HG03565 (cell line): ENCODE measurements around the gene TEP1.

Source experiments
- ATAC-seq: cut with Tn5 transposase; IDR thresholded peaks from one replicate; pipeline ENCODE4 v1.9.1; 2021; ENCODE audit warnings: mild to moderate bottlenecking, moderate library complexity; ENCODE audit not compliant: unreplicated experiment

TEP1 gene

DNA sequence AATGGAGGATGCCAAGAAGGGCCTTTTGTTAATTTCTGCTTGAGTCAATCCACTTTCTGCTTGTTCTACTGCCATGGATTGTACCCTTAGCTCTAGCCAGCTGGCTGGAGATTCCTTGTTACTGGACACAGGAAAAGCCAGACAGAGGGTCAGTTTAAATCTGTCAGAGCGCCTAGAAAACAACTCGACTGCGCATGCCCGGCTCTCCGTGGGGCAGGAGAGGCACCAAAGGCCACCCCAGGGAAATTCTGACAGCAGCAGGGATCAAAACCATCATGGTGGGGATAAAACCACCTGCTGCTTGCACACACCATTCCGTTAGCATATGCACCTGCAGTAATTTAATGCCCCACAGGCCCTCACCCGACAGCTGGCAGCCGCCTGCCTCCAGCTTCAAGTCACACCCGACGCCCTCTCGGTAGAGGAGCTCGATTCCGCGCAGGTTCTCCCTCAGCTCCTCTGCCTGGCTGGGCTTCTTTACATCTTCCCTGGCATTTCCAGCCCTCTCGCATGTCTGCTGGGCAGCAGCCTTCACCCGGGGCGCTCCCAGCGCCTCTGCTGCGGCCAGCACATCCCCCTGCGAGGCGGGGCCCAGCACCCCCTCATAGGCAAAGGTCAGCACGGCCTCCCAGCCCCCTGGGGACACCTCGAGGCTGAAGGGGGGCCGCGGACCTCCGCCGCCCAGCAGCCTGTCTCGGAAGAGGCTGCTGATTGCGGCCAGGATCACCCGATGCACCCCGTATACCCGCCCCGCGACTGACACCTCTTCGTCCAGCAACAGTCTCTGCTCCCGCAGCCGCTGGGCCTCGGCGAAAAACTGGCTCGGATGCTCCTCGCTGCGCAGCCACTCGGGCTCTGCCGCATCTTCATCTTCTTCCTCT is 21.6 kb upstream of the TEP1 start:
- no peak for ATAC-seq

DNA sequence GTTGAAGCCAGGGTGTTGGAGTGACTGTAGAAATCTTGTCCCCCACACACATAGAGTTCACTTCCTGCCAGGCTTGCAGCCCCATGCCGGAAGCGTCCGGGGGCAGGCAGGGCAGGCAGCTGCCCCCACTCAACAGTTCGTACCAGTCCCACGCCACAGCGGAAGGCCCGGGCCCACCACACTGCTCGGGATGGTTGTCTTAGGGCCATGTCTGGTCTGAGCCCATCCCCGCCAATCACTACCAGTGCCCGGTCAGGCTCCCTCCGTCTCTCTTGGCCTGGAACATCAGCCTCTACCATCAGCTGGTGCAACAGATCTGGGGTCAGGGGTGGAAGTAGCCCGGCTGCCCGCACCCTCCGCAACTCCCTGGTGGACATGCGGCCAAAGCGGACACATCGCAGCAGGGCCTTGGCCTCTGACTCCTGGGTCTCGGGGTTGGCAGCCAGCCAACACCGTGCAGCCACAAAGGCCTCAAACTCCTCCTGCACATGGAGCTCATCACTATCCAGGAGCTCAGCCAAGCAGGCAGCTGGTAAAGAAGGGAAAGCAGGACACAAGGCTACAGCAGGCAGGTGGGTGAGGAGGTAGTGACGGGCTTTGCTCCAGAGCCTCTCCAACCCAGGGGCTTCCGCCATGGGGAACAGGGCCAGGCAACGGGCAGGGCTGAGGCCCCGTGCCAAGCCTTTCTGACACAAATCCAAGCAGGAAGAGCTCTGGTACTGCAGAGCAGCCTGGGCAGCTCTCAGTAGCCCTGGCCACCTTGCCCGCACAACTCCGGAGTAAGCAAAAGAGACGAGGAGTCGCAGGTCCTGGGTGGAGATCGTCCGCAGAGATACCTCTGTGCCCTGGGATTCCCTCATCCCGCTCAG is 16.7 kb upstream of the TEP1 start:
- ATAC-seq: no peak

DNA sequence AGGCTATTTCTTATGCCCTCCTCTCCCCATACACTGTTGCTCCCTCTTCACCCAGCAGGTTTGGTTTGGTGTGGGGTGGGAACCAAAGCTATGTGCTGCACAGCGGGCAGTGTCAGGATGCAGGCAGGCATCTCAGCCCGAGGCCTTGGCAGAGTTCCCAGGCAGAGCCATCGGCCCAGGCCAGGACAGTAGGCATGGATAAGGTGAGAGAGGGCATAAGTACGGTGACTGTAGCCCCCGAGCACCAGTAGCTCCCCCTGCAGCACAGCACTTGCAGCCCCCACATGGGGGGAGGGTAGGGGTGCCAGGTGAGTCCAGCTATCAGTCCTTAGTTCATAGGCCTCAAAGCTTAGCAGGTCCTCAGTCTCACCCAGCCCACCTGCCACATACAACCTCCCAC is 15.5 kb upstream of the TEP1 start:
- no peak for ATAC-seq

GRCh38 chr14:20428010-20428365 is 14.7 kb upstream of the TEP1 start:
- peak; percentile 20 for ATAC-seq

DNA sequence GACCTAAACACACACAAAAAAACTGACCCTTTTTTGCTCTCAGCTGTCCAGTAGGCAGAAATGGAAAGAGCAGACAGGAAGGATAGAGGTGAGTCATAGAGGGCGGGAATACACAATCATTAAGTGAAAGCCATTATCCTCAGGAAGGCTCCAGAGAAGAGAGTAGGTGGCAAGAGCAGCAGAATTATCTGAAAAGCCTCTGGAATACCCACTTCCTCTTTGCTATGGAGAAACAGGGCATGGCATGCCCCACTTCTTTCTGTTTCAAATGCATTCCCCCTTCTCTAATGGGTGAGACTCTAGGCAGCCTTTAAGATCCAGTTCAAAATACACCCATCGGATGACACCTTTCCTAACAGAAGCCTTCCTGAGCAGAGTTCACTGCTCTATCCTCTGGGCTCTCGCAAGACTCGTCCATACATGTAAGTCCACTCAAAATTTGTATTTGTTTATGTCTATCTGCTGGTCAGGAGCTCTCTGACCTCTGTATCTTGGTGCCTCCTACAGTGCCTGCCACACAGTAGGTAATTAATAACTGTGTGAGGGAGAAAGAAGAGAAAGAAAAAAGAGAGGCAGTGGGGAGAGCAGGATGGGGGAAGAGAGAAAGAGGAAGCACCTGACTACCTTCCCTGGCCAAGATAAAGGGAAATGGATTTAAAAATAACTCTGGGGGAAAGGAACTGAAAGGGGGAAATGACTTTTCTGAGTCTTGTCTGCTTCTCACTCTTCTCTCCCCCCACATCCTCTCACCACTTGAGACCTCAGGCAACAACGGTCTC is 14.1 kb upstream of the TEP1 start:
- peak; percentile 65 for ATAC-seq

DNA sequence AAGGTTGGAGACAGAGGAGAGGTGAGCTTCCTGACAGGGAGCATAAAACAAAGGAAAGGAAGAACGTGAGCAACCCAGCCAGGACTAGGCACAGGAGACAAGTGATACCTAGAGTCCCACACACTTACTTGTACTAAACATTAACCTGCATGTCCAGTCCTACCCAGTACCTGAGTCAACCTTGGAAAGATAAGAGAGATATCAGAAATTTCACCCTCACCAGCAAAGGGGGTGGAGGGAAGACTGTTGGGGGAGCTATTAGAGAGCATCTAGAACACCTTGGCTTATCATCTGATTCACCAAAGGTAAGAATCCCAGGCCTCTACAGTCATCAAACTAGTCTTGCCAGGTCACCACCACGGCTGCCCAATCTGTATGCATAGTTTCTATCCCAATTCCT is 11.6 kb upstream of the TEP1 start:
- no peak for ATAC-seq

DNA sequence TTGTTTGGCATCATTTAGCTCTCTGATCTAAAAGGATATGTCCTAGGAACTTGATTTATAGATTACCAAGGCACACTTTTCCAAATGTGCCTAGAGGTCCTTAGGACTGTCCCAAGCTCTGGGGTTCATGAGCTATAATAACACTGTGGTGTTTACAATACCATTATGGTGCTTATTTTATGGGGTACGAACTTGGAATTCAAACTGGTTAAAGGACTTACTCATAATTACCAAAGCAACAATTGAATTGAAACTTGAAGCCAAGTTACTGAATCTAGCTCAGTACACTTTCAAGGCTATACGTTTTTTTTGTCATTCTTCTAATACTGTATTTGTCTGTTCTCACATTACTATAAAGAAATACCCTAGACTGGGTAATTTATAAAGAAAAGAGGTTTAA is 9.6 kb upstream of the TEP1 start:
- ATAC-seq: no peak

DNA sequence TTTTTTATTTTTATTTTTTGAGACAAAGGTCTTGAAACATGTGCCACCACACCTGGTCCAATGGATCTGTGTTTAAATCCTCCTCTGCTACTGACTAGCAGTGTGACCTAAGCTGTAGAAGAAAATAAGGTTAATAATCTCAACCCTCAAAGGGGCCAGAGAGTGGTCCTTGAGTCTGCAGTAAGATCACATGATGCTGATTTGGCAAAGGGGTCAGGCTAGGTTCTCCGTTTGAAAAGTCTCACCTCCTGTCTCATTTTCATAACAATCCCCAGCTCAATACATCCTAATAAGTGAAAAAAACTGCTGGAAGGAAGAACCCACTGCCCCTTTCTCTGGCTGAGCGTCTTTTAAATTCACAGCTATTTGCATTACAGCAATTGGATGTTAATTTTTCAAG is 8.0 kb upstream of the TEP1 start:
- ATAC-seq: no peak

- ATAC-seq: no peak
These were observed 6.1 kb upstream of the TEP1 start for GRCh38 chr14:20419419-20419818.

DNA sequence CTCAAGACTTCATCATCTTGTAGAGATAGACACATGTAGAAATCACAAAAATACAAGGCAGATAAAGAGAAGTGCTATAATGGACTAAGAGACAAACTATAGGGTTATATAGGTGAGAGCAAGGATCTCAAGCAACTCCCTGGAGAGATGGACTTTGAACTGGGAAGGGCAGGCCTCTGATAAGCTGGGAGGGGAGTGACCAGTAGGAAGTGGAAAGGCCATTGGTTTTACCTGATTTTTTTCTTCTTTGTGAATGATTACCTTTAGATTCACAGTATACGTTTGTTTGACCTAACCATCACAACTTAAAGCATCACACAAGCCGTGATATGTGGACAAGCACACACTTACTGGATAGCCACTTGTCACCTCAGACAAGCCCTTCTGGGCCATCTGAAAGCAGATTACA is 5.2 kb upstream of the TEP1 start:
- no peak for ATAC-seq

GRCh38 chr14:20417250-20418186 is 4.2 kb upstream of the TEP1 start:
- no peak for ATAC-seq

- no peak for ATAC-seq
These were observed 2.9 kb upstream of the TEP1 start for GRCh38 chr14:20416223-20416622.

GRCh38 chr14:20415782-20416206 is 2.5 kb upstream of the TEP1 start:
- no peak for ATAC-seq

DNA sequence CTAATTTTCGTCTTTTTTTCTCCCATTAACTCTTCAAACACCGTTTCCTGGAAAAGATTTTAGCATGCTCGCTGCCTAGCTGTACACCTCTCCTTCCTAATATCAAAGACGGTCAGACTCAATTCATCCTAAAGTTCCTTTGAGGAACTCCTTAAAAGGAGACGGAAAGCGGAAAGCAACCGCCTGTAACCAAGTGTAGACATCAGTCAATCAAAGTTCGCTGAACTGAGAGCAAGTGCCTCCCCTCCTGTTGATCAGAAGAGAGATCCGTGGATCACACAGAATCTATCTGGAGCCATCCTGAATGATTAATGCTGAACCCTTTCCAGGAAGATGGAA is 412 bp upstream of the TEP1 start:
- peak; percentile 40 for ATAC-seq

DNA sequence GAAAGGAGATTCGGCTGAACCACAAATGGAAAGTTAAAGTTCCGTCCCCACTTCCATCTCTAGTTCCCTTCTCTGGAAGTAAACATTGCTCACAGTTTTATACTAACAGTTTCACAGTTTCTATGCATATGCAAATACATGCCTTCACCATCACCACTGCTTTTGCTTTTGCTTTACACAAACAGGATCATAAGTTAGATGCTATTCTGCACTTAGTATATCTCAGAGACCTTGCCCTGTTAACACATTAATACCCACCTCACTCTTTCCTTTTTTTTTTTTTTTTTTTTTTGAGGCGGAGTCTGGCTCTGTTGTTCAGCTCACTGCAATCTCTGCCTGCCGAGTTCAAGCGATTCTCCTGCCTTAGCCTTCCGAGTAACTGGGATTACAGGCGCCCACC is 890 bp downstream of the TEP1 start:
- ATAC-seq: peak; percentile 40

- ATAC-seq: no peak
These were observed 4.1 kb downstream of the TEP1 start for GRCh38 chr14:20409226-20409625.

- ATAC-seq: no peak
These were observed 9.8 kb downstream of the TEP1 start for GRCh38 chr14:20403521-20403920.

DNA sequence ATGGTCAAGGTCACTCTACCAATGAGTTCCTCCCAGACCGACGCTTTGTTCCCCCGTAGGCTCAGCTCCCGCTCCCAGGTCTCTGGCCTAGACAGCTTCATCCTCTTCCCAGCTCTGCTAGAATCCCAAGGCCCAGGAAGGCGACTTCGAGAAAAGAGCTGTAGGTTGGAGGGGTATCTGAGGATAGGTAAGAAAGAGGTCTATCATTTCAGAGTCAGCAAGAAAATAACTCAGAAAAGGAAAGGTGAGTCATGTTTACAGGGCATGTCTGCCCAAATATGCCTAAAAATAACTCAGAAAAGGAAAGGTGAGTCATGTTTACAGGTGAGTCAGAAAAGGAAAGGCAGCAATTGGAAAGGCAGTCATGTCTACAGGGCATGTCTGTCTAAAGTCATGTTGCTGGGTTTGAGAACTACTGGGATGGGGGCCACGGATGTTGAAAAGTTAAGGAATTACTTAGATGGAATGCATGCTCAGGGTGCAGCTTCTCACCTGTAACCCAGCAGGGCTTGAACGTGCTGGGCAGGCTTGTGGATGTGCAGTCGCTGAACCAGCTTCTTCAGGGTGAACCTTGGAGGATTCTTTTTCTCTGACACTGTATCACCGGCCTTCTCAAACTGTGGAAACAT is 12.2 kb downstream of the TEP1 start:
- ATAC-seq: no peak

- ATAC-seq: no peak
These were observed 12.7 kb downstream of the TEP1 start for GRCh38 chr14:20400589-20400964.

DNA sequence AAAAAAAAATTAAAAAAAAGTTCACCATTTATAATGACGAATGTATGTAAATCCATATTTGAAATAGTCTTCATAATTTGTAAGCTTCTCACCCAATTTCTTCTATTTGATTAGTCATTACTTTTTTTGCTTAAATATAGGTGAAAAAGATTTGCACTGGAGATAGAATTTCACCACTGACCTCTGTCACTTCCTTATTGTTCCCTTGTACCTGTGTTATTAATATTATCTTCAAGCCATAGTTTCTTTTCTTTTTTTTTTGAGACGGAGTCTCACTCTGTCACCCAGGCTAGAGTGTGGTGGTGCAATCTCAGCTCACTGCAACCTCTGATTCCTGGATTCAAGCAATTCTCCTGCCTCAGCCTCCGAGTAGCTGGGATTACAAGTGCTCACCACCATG is 15.8 kb downstream of the TEP1 start:
- ATAC-seq: no peak
